Fibroblast of lung (primary cell): Measurements from ENCODE around the gene ABCB1.

Experiments used
- CTCF ChIP-seq, 2 donors: IDR thresholded peaks in 1 of 2; conservative IDR thresholded peaks in 1 of 2; 1 replicate in 1 of 2; 2 replicates in 1 of 2; pipeline ENCODE4 v1.5.1; 2011 to 2012; ENCODE audit warnings: low read length in 2 of 2, control low read depth in 1 of 2, inconsistent platforms in 1 of 2, low read depth in 1 of 2, mild to moderate bottlenecking in 1 of 2
- EZH2 ChIP-seq: IDR thresholded peaks from 2 replicates; pipeline ENCODE4 v1.5.1; 2012; ENCODE audit warnings: low read length, control low read depth, mild to moderate bottlenecking; ENCODE audit errors: missing control alignments

GRCh38 chr7:87552351-87552900 is 48.3 kb downstream of the ABCB1 start:
- TF ChIP-seq CTCF (conservative IDR thresholded peaks at IDR 0.05 in 1 of 2, IDR thresholded peaks at IDR 0.05 in 1 of 2; ENCODE audit: low read depth in 1 of 2, low read length in 2 of 2) (no peak), EZH2 (no peak)
